Adipocyte (in vitro differentiated cells): Measurements from ENCODE around the gene VSIG1.

ENCODE experiments used
- DNase-seq: peaks from one replicate; pipeline ENCODE4 v3.0.0-alpha.2; 2015; ENCODE audit warnings: low read depth
- H3K27me3 ChIP-seq: replicated peaks from 2 replicates; pipeline ENCODE4 v1.7.0; 2013; ENCODE audit warnings: mild to moderate bottlenecking, low read length, moderate library complexity; ENCODE audit not compliant: control insufficient read depth, insufficient read depth
- H3K36me3 ChIP-seq: 2 replicates; pipeline ENCODE4 v1.7.0; 2013; ENCODE audit warnings: low read length, mild to moderate bottlenecking, moderate library complexity; ENCODE audit not compliant: control insufficient read depth, insufficient read depth, severe bottlenecking
- H3K4me1 ChIP-seq: 2 replicates; pipeline ENCODE4 v1.7.0; 2013; ENCODE audit warnings: mild to moderate bottlenecking, low read length, moderate library complexity; ENCODE audit not compliant: control insufficient read depth, insufficient read depth
- H3K4me3 ChIP-seq: 2 replicates; pipeline ENCODE4 v1.7.0; 2013; ENCODE audit warnings: mild to moderate bottlenecking, low read length, moderate library complexity
- H3K9ac ChIP-seq: 2 replicates; pipeline ENCODE4 v1.7.0; 2013; ENCODE audit warnings: mild to moderate bottlenecking, low read length, moderate library complexity
- H3K9me3 ChIP-seq: 2 replicates; pipeline ENCODE4 v1.7.0; 2013; ENCODE audit warnings: mild to moderate bottlenecking, low read length, moderate library complexity; ENCODE audit not compliant: control insufficient read depth

Gene VSIG1

GRCh38 chrX:108028854-108029253 is 16.0 kb upstream of the VSIG1 start:
- Histone ChIP-seq H3K4me1 (no peaks in the 10 kb centered on the region), H3K9me3 (peaks cover 2% of the 10 kb centered on the region), H3K27me3 (peaks cover 33% of the 10 kb centered on the region), H3K36me3 (no peaks in the 10 kb centered on the region), H3K4me3 (no peak overlapping the region), H3K9ac (no peak overlapping the region)
- DNase-seq: no peak

DNA sequence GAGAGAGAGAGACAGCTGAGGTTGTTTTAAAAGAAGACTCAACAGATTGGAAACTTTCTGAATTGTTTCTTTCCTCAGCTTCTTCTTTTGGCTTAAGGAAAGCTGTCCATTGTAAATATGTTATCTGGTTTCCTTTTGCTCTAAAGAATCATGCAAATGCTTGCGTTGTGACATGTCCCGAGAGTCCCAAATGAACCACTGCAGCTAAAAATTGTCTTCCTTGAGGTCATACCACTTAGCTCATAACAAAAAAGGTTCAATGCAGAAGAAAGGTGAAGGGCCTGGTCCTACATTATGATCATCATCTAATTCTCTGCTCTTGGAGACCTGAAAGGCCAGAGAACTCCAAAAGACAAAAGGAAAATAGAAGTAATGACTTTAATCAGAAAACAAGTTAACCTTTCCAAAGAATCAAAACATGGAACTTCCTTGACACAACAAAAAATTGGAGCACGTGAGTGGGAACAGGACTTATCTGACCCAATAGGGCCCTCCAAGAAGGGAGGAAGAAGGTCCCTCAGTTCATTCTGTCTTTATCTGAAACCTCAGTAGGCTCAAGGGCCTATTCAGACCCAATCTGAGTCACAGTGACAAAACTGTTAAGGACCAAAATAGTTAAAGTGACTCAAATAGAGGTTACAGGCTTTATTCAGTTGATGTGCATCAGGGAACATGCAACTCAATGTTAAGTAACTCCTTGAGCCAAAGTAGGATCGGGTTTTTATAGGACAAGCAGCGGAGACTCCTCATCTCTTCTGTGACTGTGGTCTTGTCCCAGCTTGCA is 14.7 kb upstream of the VSIG1 start:
- Histone ChIP-seq H3K27me3 (peaks cover 38% of the 10 kb centered on the region), H3K9me3 (no peaks in the 10 kb centered on the region), H3K9ac (no peak overlapping the region)

DNA sequence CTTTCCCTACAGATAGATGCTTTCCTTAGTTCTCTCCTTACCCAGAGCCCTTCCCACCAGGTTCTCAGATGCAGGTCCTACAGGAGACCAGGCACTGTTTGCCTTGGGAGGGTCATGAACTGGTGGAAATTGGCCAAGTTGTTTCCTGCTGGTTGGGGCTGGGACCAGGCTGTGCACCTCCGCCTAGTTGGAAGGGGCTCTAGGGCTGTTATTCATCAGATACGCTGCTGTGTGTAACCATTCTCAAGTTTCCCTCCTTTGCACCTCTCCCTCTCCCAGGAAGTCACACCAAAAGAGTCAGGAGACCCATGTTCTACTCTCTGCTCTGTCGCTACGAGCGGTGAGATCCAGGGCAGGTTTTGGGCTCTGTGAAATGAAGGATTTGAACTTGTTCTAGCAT is 11.9 kb upstream of the VSIG1 start:
- H3K4me1 ChIP-seq: no peaks in the 10 kb centered on the region
- no peaks in the 10 kb centered on the region for H3K36me3 ChIP-seq
- peaks cover 31% of the 10 kb centered on the region for H3K27me3 ChIP-seq
- H3K4me3 ChIP-seq: no peak overlapping the region
- no peaks in the 10 kb centered on the region for H3K9me3 ChIP-seq
- DNase-seq: no peak
- H3K9ac ChIP-seq: no peak overlapping the region

More for the DNA sequence above, 14.7 kb upstream of the VSIG1 start:
- DNase-seq: no peak
- no peaks in the 10 kb centered on the region for H3K4me1 ChIP-seq
- no peaks in the 10 kb centered on the region for H3K36me3 ChIP-seq
- H3K4me3 ChIP-seq: no peak overlapping the region

DNA sequence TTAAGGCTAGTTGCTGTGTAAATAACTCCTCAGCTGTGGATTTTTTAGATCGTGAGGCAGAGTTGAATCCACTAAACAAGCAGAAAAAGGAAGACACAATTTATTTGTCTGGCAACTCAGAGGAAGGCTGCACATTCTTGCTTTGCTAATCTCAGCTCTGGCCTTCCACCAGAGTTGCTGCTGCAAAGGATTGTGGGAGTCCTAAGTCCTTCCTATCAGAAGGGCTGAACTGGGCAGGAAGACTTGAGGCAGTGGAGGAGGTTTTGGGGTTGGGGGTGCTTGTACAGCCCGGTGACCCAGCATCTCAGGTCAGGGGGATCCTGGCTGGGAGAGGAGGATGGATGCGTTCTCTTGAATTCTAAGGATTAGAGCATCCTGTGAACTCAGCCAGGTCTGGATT is 11.0 kb upstream of the VSIG1 start:
- no peaks in the 10 kb centered on the region for H3K9me3 ChIP-seq
- no peaks in the 10 kb centered on the region for H3K4me1 ChIP-seq
- no peaks in the 10 kb centered on the region for H3K36me3 ChIP-seq
- H3K9ac ChIP-seq: no peak overlapping the region
- peaks cover 28% of the 10 kb centered on the region for H3K27me3 ChIP-seq
- no peak overlapping the region for H3K4me3 ChIP-seq
- no peak for DNase-seq

DNA sequence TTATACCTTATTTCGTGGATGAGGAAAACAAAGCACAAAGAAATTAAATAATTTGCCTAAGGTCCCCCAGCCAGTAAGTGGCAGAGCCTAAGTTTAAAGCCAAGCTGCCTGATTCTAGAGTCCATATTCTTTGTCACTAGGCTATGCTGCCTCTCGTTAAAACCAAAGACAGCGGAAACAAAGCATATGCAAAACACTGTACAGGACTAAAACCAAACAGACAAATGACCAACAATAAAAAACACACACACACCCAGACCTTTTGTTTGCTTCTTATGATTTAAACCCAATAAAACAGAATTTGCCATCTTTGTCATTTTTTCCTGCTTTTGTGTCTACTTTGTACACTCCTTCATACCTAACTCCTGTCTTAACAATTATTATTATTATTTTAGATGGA is 10.1 kb upstream of the VSIG1 start:
- H3K27me3 ChIP-seq: peaks cover 23% of the 10 kb centered on the region
- no peak for DNase-seq
- H3K36me3 ChIP-seq: no peaks in the 10 kb centered on the region
- no peak overlapping the region for H3K4me3 ChIP-seq
- H3K9me3 ChIP-seq: no peaks in the 10 kb centered on the region
- no peaks in the 10 kb centered on the region for H3K4me1 ChIP-seq
- H3K9ac ChIP-seq: no peak overlapping the region

GRCh38 chrX:108036298-108036973 is 8.4 kb upstream of the VSIG1 start:
- DNase-seq: peak; percentile 44
- Histone ChIP-seq H3K4me3 (no peak overlapping the region), H3K4me1 (no peaks in the 10 kb centered on the region), H3K27me3 (peaks cover 22% of the 10 kb centered on the region), H3K9ac (no peak overlapping the region), H3K36me3 (no peaks in the 10 kb centered on the region), H3K9me3 (no peaks in the 10 kb centered on the region)

- no peak overlapping the region for H3K9ac ChIP-seq
- H3K4me1 ChIP-seq: no peaks in the 10 kb centered on the region
- DNase-seq: no peak
- H3K27me3 ChIP-seq: peaks cover 11% of the 10 kb centered on the region
- H3K4me3 ChIP-seq: no peak overlapping the region
- H3K9me3 ChIP-seq: no peaks in the 10 kb centered on the region
- H3K36me3 ChIP-seq: no peaks in the 10 kb centered on the region
These were observed 4.8 kb downstream of the VSIG1 start for GRCh38 chrX:108049649-108050048.

DNA sequence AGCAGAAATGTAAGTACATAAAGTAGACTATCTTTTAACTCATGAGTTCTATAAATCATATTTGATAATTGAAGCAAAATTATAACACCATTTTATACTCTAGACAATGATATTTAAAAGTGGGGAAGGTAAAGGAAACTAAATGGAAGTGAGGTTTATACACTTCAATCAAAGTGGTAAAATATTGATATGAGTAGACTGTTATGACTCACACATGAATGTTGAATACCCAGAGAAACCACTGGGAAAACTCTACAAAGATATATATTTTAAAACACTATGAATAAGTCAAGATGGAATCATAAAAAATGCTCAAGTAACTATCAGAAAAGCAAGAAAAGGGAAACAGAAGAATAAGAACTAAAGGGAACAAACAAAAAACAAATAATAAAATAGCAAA is 8.4 kb downstream of the VSIG1 start:
- Histone ChIP-seq H3K4me1 (no peaks in the 10 kb centered on the region), H3K9me3 (peaks cover 3% of the 10 kb centered on the region), H3K9ac (no peak overlapping the region), H3K36me3 (no peaks in the 10 kb centered on the region), H3K27me3 (peaks cover 19% of the 10 kb centered on the region), H3K4me3 (no peak overlapping the region)
- no peak for DNase-seq

- Histone ChIP-seq H3K4me1 (no peaks in the 10 kb centered on the region), H3K27me3 (peaks cover 24% of the 10 kb centered on the region), H3K9me3 (peaks cover 4% of the 10 kb centered on the region), H3K9ac (no peak overlapping the region), H3K36me3 (no peaks in the 10 kb centered on the region), H3K4me3 (no peak overlapping the region)
- DNase-seq: no peak
These were observed 10.7 kb downstream of the VSIG1 start for GRCh38 chrX:108055546-108055945.

GRCh38 chrX:108059801-108060200 is 14.9 kb downstream of the VSIG1 start:
- no peaks in the 10 kb centered on the region for H3K4me1 ChIP-seq
- no peak overlapping the region for H3K9ac ChIP-seq
- no peak overlapping the region for H3K4me3 ChIP-seq
- H3K9me3 ChIP-seq: peaks cover 8% of the 10 kb centered on the region
- H3K27me3 ChIP-seq: peaks cover 37% of the 10 kb centered on the region
- no peaks in the 10 kb centered on the region for H3K36me3 ChIP-seq
- no peak for DNase-seq

DNA sequence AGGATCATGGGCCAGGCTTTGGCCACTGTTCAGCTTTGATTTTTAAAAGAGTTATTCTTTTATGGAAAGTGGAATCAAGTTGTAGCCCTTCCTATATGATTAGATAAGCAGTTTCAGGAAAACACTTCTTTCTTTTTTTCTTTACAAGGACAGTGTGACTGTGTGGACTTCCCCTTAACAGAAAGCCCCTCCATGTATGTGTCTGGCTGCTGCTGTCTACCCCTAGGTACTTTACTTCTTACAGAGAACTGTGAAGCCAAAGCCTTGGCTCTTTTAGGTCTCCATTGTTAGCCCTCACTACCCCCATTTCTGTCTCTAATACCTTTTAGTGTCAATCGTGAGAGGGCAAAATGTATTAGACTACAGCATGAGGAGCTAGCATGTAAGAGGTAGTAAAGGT is 19.1 kb downstream of the VSIG1 start:
- Histone ChIP-seq H3K4me1 (no peaks in the 10 kb centered on the region), H3K36me3 (no peaks in the 10 kb centered on the region), H3K9ac (no peak overlapping the region), H3K9me3 (peaks cover 5% of the 10 kb centered on the region), H3K27me3 (peaks cover 43% of the 10 kb centered on the region), H3K4me3 (no peak overlapping the region)
- DNase-seq: no peak
